PFSK-1 (cell line): ENCODE measurements around the gene LRRC71.

Experiments used
- SIN3A ChIP-seq: IDR thresholded peaks from 2 replicates; pipeline ENCODE4 v1.6.1; 2012; ENCODE audit warnings: mild to moderate bottlenecking, low read length, moderate library complexity, borderline replicate concordance; ENCODE audit not compliant: insufficient read depth
- TAF1 ChIP-seq: IDR thresholded peaks from 2 replicates; pipeline ENCODE4 v1.6.1; 2012; ENCODE audit warnings: low read length, control low read depth, borderline replicate concordance; ENCODE audit not compliant: insufficient read depth

DNA sequence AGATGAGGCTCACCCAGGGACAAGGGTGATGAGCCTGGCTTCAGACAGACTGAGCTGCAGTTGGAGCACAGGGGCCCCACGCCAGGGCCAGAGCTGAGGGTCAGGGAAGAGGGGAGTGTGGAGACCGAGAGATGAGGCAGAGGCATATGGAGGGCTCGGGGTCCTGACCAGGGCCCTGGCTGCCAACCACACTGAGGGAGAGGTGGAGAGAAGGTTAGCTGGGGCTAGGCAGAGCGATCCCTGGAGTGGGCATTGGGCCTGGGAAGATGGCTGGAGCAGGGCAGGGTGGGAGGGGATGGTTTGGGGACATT is 18.9 kb upstream of the LRRC71 start:
- TF ChIP-seq SIN3A: no peak
- no peak for TF ChIP-seq TAF1
